SK-N-SH treated with all-trans-retinoic acid at 6 μM for 48 hours (cell line): ENCODE data around the gene ABCA1.

ENCODE experiments used
- ATAC-seq: fragments of 200-7000 bp; cut with Tn5 transposase; 3 replicates; pipeline ENCODE4 v1.9.1; 2020; ENCODE audit warnings: mild to moderate bottlenecking, moderate library complexity
- ARNTL ChIP-seq: fragments of 450-650 bp; formaldehyde crosslinking; IDR thresholded peaks from 2 replicates; pipeline ENCODE4 v1.5.0; 2020; ENCODE audit warnings: low read depth, mild to moderate bottlenecking, moderate library complexity, borderline replicate concordance
- BACH2 ChIP-seq: fragments of 250-450 bp; sonication (Bioruptor Pico); IDR thresholded peaks from 2 replicates; pipeline ENCODE4 v1.9.0; 2021; ENCODE audit warnings: mild to moderate bottlenecking, borderline replicate concordance
- CSDC2 ChIP-seq: fragments of 250-450 bp; sonication (Bioruptor Pico); IDR thresholded peaks from 2 replicates; pipeline ENCODE4 v1.5.0; 2020; ENCODE audit warnings: mild to moderate bottlenecking, moderate library complexity
- ESRRG ChIP-seq: fragments of 250-450 bp; sonication (Bioruptor Pico); IDR thresholded peaks from 2 replicates; pipeline ENCODE4 v1.6.1; 2021; ENCODE audit warnings: mild to moderate bottlenecking
- GLIS3 ChIP-seq: fragments of 250-450 bp; sonication (Bioruptor Pico); IDR thresholded peaks from 2 replicates; pipeline ENCODE4 v1.5.0; 2020; ENCODE audit warnings: mild to moderate bottlenecking, moderate library complexity
- OSR1 ChIP-seq: fragments of 250-450 bp; sonication (Bioruptor Pico); IDR thresholded peaks from 2 replicates; pipeline ENCODE4 v1.8.0; 2022; ENCODE audit warnings: moderate library complexity, mild to moderate bottlenecking, inconsistent platforms
- PPARA ChIP-seq: fragments of 250-450 bp; sonication (Bioruptor Pico); IDR thresholded peaks from 2 replicates; pipeline ENCODE4 v1.5.0; 2020; ENCODE audit warnings: mild to moderate bottlenecking, borderline replicate concordance
- RARB ChIP-seq: fragments of 250-450 bp; sonication (Bioruptor Pico); IDR thresholded peaks from 2 replicates; pipeline ENCODE4 v1.8.0; 2021; ENCODE audit warnings: mild to moderate bottlenecking, moderate library complexity
- SNAI2 ChIP-seq: fragments of 250-450 bp; sonication (Bioruptor Pico); IDR thresholded peaks from 2 replicates; pipeline ENCODE4 v1.5.0; 2020; ENCODE audit warnings: mild to moderate bottlenecking, moderate library complexity
- TCF4 ChIP-seq: fragments of 250-450 bp; sonication (Bioruptor Pico); IDR thresholded peaks from 2 replicates; pipeline ENCODE4 v1.8.0; 2021; ENCODE audit warnings: mild to moderate bottlenecking, moderate library complexity, borderline replicate concordance
- TOX ChIP-seq: fragments of 250-450 bp; sonication (Bioruptor Pico); IDR thresholded peaks from 2 replicates; pipeline ENCODE4 v1.8.0; 2021; ENCODE audit warnings: mild to moderate bottlenecking, moderate library complexity, borderline replicate concordance
- ZC3H10 ChIP-seq: fragments of 250-450 bp; sonication (Bioruptor Pico); IDR thresholded peaks from 2 replicates; pipeline ENCODE4 v1.5.1; 2021; ENCODE audit warnings: mild to moderate bottlenecking, moderate library complexity
- ZFP3 ChIP-seq: fragments of 250-450 bp; sonication (Bioruptor Pico); IDR thresholded peaks from 2 replicates; pipeline ENCODE4 v1.5.0; 2020; ENCODE audit warnings: mild to moderate bottlenecking, moderate library complexity
- ZFP30 ChIP-seq: fragments of 450-650 bp; formaldehyde crosslinking; IDR thresholded peaks from 2 replicates; pipeline ENCODE4 v1.5.0; 2022; ENCODE audit warnings: mild to moderate bottlenecking, moderate library complexity
- ZNF565 ChIP-seq: fragments of 450-650 bp; formaldehyde crosslinking; conservative IDR thresholded peaks from 2 replicates; pipeline ENCODE4 v1.5.0; 2020; ENCODE audit warnings: low read depth, mild to moderate bottlenecking, moderate library complexity
- ZNF70 ChIP-seq: fragments of 450-650 bp; formaldehyde crosslinking; IDR thresholded peaks from 2 replicates; pipeline ENCODE4 v1.5.0; 2020; ENCODE audit warnings: mild to moderate bottlenecking, moderate library complexity
- ZNF8 ChIP-seq: fragments of 450-650 bp; formaldehyde crosslinking; IDR thresholded peaks from 2 replicates; pipeline ENCODE4 v1.5.0; 2020; ENCODE audit warnings: mild to moderate bottlenecking, moderate library complexity
- TF ChIP-seq, protein P1 (sequence below): fragments of 250-450 bp; sonication (Bioruptor Pico); IDR thresholded peaks from 2 replicates; pipeline ENCODE4 v1.8.0; 2020; ENCODE audit warnings: mild to moderate bottlenecking, moderate library complexity, borderline replicate concordance
- TF ChIP-seq, protein P2 (sequence below): fragments of 250-450 bp; sonication (Bioruptor Pico); IDR thresholded peaks from 2 replicates; pipeline ENCODE4 v1.5.0; 2020; ENCODE audit warnings: mild to moderate bottlenecking, moderate library complexity
- TF ChIP-seq, protein P3 (sequence below): fragments of 250-450 bp; sonication (Bioruptor Pico); IDR thresholded peaks from 2 replicates; pipeline ENCODE4 v1.8.0; 2021; ENCODE audit warnings: low read depth, mild to moderate bottlenecking, moderate library complexity, borderline replicate concordance
- TF ChIP-seq, protein P4 (sequence below): fragments of 250-450 bp; sonication (Bioruptor Pico); IDR thresholded peaks from 2 replicates; pipeline ENCODE4 v1.5.1; 2020; ENCODE audit warnings: low read depth, mild to moderate bottlenecking, moderate library complexity
- TF ChIP-seq, protein P5 (sequence below): fragments of 250-450 bp; sonication (Bioruptor Pico); IDR thresholded peaks from 2 replicates; pipeline ENCODE4 v1.5.1; 2021; ENCODE audit warnings: mild to moderate bottlenecking, moderate library complexity

The ABCA1 gene

DNA sequence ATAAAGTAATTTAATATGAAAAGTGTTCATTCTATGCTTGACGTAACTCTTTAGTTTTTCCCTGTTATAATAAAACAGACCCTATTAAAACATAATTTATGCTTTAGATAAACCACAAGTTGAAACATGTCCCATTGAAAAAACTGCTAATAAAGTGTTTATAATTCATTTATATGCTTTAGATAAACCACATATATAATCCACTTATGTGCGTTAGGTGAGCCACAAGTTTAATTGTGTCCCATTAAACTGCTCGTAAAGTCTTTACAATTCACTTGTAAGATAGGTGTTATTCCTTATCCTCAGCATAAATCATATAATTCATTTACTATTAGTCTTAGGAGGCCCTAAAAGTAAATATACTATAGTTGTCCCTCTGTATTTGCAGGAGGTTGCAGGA lies 160.4 kb downstream of the ABCA1 start (continued):
- TF ChIP-seq, protein P1, sequence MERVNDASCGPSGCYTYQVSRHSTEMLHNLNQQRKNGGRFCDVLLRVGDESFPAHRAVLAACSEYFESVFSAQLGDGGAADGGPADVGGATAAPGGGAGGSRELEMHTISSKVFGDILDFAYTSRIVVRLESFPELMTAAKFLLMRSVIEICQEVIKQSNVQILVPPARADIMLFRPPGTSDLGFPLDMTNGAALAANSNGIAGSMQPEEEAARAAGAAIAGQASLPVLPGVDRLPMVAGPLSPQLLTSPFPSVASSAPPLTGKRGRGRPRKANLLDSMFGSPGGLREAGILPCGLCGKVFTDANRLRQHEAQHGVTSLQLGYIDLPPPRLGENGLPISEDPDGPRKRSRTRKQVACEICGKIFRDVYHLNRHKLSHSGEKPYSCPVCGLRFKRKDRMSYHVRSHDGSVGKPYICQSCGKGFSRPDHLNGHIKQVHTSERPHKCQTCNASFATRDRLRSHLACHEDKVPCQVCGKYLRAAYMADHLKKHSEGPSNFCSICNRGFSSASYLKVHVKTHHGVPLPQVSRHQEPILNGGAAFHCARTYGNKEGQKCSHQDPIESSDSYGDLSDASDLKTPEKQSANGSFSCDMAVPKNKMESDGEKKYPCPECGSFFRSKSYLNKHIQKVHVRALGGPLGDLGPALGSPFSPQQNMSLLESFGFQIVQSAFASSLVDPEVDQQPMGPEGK (CRISPR knock-in tag) = no peak
- TF ChIP-seq ZNF70 (CRISPR knock-in tag) (no peak), ESRRG (no peak)
- TF ChIP-seq, all 23 proteins: peak for 0

DNA sequence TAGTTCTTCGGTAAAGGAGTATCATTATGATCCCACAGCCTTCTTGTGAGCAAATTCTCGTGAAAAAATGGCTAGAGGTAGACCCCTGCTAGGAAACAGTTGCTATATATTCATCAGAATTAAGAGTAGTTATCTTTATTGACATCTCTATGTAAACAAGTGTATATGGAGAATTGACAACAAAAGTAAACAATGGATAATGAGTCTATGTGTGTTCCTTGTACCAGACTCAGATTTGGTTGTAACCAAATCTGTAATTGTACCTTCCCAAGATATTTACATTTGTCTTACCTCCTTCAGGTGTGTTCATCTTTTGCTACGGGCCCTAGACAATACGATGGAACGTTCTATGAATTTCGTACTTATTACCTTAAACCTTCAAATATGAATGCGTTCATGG lies 161.9 kb downstream of the ABCA1 start:
- TF ChIP-seq ZFP30 = no peak
- TF ChIP-seq, protein P2, sequence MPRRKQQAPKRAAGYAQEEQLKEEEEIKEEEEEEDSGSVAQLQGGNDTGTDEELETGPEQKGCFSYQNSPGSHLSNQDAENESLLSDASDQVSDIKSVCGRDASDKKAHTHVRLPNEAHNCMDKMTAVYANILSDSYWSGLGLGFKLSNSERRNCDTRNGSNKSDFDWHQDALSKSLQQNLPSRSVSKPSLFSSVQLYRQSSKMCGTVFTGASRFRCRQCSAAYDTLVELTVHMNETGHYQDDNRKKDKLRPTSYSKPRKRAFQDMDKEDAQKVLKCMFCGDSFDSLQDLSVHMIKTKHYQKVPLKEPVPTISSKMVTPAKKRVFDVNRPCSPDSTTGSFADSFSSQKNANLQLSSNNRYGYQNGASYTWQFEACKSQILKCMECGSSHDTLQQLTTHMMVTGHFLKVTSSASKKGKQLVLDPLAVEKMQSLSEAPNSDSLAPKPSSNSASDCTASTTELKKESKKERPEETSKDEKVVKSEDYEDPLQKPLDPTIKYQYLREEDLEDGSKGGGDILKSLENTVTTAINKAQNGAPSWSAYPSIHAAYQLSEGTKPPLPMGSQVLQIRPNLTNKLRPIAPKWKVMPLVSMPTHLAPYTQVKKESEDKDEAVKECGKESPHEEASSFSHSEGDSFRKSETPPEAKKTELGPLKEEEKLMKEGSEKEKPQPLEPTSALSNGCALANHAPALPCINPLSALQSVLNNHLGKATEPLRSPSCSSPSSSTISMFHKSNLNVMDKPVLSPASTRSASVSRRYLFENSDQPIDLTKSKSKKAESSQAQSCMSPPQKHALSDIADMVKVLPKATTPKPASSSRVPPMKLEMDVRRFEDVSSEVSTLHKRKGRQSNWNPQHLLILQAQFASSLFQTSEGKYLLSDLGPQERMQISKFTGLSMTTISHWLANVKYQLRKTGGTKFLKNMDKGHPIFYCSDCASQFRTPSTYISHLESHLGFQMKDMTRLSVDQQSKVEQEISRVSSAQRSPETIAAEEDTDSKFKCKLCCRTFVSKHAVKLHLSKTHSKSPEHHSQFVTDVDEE = no peak
- no peak for TF ChIP-seq BACH2 (CRISPR knock-in tag)
- TF ChIP-seq ZC3H10 (CRISPR knock-in tag) = no peak
- TF ChIP-seq ZNF70 (CRISPR knock-in tag) = no peak
- TF ChIP-seq ARNTL (CRISPR knock-in tag) = no peak
- TF ChIP-seq SNAI2 (CRISPR knock-in tag) = no peak
- no peak for ATAC-seq

DNA sequence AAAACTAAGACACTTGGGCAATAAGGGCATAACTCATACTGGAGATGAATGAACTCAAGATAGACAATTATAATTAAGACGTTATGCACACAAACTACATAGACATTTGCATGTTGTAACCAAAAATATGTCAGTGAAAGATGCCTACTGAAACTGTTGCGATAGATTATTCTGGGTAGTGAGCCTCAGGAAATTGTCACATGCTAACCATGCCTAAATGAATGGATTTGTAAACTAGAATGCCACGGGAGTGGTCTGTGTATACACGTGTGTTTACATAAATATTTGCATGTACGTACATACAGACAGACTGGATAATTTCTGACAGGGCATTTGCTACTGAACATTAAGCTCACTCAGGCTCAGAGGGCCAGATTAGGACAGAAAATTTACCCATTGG lies 162.8 kb downstream of the ABCA1 start:
- no peak for ATAC-seq

DNA sequence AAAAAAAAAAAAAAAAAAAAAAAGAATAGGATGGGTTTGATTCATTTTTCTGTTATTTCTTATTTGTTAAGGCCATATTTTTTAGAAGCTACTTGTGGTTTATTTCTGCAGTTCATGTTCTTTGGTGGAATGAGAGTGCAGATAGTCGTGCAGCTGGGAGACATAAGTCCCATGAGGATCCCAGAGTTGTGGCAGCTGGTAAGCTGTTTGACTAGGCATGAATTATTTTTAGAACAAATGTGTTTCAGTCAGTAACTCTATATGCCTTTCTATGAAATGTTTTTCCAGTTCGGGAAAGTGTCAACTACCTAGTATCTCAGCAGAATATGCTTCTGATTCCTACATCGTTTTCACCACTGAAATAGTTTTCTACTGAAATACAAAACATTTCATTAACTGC lies 169.0 kb downstream of the ABCA1 start:
- ATAC-seq = no peak
- no peak for TF ChIP-seq ARNTL (CRISPR knock-in tag)
- no peak for TF ChIP-seq ZNF565 (CRISPR knock-in tag)
- no peak for TF ChIP-seq PPARA
- no peak for TF ChIP-seq BACH2 (CRISPR knock-in tag)
- TF ChIP-seq SNAI2 (CRISPR knock-in tag) = no peak
- TF ChIP-seq, protein P3, sequence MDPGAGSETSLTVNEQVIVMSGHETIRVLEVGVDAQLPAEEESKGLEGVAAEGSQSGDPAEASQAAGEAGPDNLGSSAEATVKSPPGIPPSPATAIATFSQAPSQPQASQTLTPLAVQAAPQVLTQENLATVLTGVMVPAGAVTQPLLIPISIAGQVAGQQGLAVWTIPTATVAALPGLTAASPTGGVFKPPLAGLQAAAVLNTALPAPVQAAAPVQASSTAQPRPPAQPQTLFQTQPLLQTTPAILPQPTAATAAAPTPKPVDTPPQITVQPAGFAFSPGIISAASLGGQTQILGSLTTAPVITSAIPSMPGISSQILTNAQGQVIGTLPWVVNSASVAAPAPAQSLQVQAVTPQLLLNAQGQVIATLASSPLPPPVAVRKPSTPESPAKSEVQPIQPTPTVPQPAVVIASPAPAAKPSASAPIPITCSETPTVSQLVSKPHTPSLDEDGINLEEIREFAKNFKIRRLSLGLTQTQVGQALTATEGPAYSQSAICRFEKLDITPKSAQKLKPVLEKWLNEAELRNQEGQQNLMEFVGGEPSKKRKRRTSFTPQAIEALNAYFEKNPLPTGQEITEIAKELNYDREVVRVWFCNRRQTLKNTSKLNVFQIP (CRISPR knock-in tag) = no peak
- TF ChIP-seq ZNF70 (CRISPR knock-in tag) = no peak
- no peak for TF ChIP-seq ZFP3 (CRISPR knock-in tag)
- no peak for TF ChIP-seq CSDC2 (CRISPR knock-in tag)
- TF ChIP-seq, protein P2 = no peak

More for the DNA sequence above, 162.8 kb downstream of the ABCA1 start:
- no peak for TF ChIP-seq TCF4 (CRISPR knock-in tag)
- no peak for TF ChIP-seq BACH2 (CRISPR knock-in tag)
- no peak for TF ChIP-seq ZFP30
- TF ChIP-seq ZC3H10 (CRISPR knock-in tag) = no peak
- TF ChIP-seq CSDC2 (CRISPR knock-in tag) = no peak
- no peak for TF ChIP-seq ESRRG
- TF ChIP-seq, protein P4, sequence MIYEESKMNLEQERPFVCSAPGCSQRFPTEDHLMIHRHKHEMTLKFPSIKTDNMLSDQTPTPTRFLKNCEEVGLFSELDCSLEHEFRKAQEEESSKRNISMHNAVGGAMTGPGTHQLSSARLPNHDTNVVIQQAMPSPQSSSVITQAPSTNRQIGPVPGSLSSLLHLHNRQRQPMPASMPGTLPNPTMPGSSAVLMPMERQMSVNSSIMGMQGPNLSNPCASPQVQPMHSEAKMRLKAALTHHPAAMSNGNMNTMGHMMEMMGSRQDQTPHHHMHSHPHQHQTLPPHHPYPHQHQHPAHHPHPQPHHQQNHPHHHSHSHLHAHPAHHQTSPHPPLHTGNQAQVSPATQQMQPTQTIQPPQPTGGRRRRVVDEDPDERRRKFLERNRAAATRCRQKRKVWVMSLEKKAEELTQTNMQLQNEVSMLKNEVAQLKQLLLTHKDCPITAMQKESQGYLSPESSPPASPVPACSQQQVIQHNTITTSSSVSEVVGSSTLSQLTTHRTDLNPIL = no peak
- no peak for TF ChIP-seq OSR1 (CRISPR knock-in tag)
- TF ChIP-seq ZNF8 (CRISPR knock-in tag) = no peak
- TF ChIP-seq, protein P3 (CRISPR knock-in tag) = no peak
- TF ChIP-seq ARNTL (CRISPR knock-in tag) = no peak
- no peak for TF ChIP-seq RARB (CRISPR knock-in tag)
- TF ChIP-seq ZFP3 (CRISPR knock-in tag) = no peak
- TF ChIP-seq, protein P5, sequence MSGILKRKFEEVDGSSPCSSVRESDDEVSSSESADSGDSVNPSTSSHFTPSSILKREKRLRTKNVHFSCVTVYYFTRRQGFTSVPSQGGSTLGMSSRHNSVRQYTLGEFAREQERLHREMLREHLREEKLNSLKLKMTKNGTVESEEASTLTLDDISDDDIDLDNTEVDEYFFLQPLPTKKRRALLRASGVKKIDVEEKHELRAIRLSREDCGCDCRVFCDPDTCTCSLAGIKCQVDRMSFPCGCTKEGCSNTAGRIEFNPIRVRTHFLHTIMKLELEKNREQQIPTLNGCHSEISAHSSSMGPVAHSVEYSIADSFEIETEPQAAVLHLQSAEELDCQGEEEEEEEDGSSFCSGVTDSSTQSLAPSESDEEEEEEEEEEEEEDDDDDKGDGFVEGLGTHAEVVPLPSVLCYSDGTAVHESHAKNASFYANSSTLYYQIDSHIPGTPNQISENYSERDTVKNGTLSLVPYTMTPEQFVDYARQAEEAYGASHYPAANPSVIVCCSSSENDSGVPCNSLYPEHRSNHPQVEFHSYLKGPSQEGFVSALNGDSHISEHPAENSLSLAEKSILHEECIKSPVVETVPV (CRISPR knock-in tag) = no peak
- no peak for TF ChIP-seq GLIS3 (CRISPR knock-in tag)
- no peak for TF ChIP-seq ZNF565 (CRISPR knock-in tag)
- TF ChIP-seq TOX (CRISPR knock-in tag) = no peak
- TF ChIP-seq PPARA = no peak
- TF ChIP-seq ZNF70 (CRISPR knock-in tag) = no peak
- no peak for TF ChIP-seq SNAI2 (CRISPR knock-in tag)
